Endothelial cell of umbilical vein (primary cell): ENCODE measurements around the gene CSNK1A1. TPM values are rescaled to one million over a fixed set of nuclear protein-coding genes. Genes with fewer than 3 reads are reported as not detected.

Experiments used
- BruUV-seq: library from RNA; stranded (reverse); fragments of 400-500 nt; replicated peaks from 2 replicates; lab custom pipeline; 2021; lab: Mats Ljungman, UMichigan
- CTCF ChIA-PET: fragments of 300-600, 350-600 bp; sonication (Branson Sonifier 250); formaldehyde crosslinking; loops from one replicate; lab custom pipeline; 2021; ENCODE audit warnings: antibody characterized with exemption, inconsistent platforms; lab: Charles Lee
- POLR2A ChIA-PET: fragments of 300-600, 350-600 bp; sonication (Branson Sonifier 250); formaldehyde crosslinking; loops from one replicate; lab custom pipeline; 2021; ENCODE audit warnings: antibody characterized with exemption, inconsistent platforms; lab: Charles Lee
- DNase-seq: peaks from one replicate; pipeline ENCODE4 v3.0.0-alpha.2; 2011; ENCODE audit warnings: low read depth, low spot score
- FAIRE-seq: peaks from 2 replicates; lab custom pipeline; 2011; peaks lifted over from hg19 to GRCh38; lab: Jason Lieb, UNC
- H2AFZ ChIP-seq: 2 replicates; pipeline ENCODE4 v1.6.0; 2012; ENCODE audit warnings: low read depth, low read length, control low read depth, inconsistent platforms
- H3K27ac ChIP-seq: 2 replicates; pipeline ENCODE4 v1.5.1; 2011; ENCODE audit warnings: low read depth, mild to moderate bottlenecking, control low read depth, low read length, moderate library complexity; ENCODE audit not compliant: insufficient read depth
- H3K27me3 ChIP-seq, 2 experiments: 2 replicates each; pipeline versions ENCODE4 v1.6.0 to v1.6.1; 2011; ENCODE audit warnings: low read length in 2 of 2, mixed read lengths in 1 of 2; ENCODE audit not compliant: control insufficient read depth in 2 of 2, insufficient read depth in 2 of 2
- H3K36me3 ChIP-seq, 2 experiments: 2 replicates in 1 of 2; 3 replicates in 1 of 2; pipeline ENCODE4 v1.5.1; 2011; ENCODE audit warnings: low read length in 2 of 2, mild to moderate bottlenecking in 1 of 2, moderate library complexity in 1 of 2; ENCODE audit not compliant: control insufficient read depth in 2 of 2, insufficient read depth in 2 of 2; ENCODE audit errors: extremely low read depth in 1 of 2
- H3K4me1 ChIP-seq: 3 replicates; pipeline ENCODE4 v1.5.1; 2011; ENCODE audit warnings: mild to moderate bottlenecking, low read length; ENCODE audit not compliant: control insufficient read depth, insufficient read depth; ENCODE audit errors: extremely low read depth
- H3K4me2 ChIP-seq: 2 replicates; pipeline ENCODE4 v1.6.1; 2011; ENCODE audit warnings: low read length, control low read depth, mixed read lengths; ENCODE audit not compliant: insufficient read depth
- H3K4me3 ChIP-seq, 3 experiments: fragments of 200-600 bp in 1 of 3; sonication (generic), shearing (Covaris generic) in 1 of 3; replicated peaks in 1 of 3; 2 replicates each; pipeline ENCODE4 v1.5.1; 2011 to 2016; ENCODE audit warnings: control low read depth in 3 of 3, low read length in 3 of 3, mild to moderate bottlenecking in 2 of 3, inconsistent platforms in 1 of 3, low read depth in 1 of 3, moderate library complexity in 1 of 3; ENCODE audit not compliant: insufficient read depth in 1 of 3
- H3K79me2 ChIP-seq: 2 replicates; pipeline ENCODE4 v1.6.0; 2012; ENCODE audit warnings: low read length, inconsistent platforms; ENCODE audit not compliant: control insufficient read depth, insufficient read depth
- H3K9ac ChIP-seq: replicated peaks from 2 replicates; pipeline ENCODE3; 2011; ENCODE audit warnings: low read length, control low read depth; ENCODE audit not compliant: insufficient read depth; ENCODE audit errors: extremely low read depth
- H3K9me1 ChIP-seq: replicated peaks from 3 replicates; pipeline ENCODE4 v1.6.0; 2011; ENCODE audit warnings: mild to moderate bottlenecking, low read length; ENCODE audit not compliant: control insufficient read depth, insufficient read depth; ENCODE audit errors: extremely low read depth
- H3K9me3 ChIP-seq: replicated peaks from 2 replicates; pipeline ENCODE4 v1.5.1; 2012; ENCODE audit warnings: low read length, inconsistent platforms; ENCODE audit not compliant: control insufficient read depth, insufficient read depth
- H4K20me1 ChIP-seq: replicated peaks from 2 replicates; pipeline ENCODE3; 2011; ENCODE audit warnings: mild to moderate bottlenecking, low read length; ENCODE audit not compliant: control insufficient read depth, insufficient read depth; ENCODE audit errors: extremely low read depth
- CTCF ChIP-seq, 2 donors: IDR thresholded peaks; 1 replicate in 1 of 2; 2 replicates in 1 of 2; pipeline ENCODE4 v1.5.1; 2011; ENCODE audit warnings: low read length in 2 of 2, mild to moderate bottlenecking in 2 of 2, moderate library complexity in 2 of 2, control low read depth in 1 of 2, inconsistent platforms in 1 of 2, low read depth in 1 of 2; ENCODE audit not compliant: insufficient read depth in 1 of 2; ENCODE audit errors: extremely low read depth in 1 of 2
- EZH2 ChIP-seq: IDR thresholded peaks from 2 replicates; pipeline ENCODE4 v1.6.1; 2012; ENCODE audit warnings: borderline replicate concordance, low read depth, mild to moderate bottlenecking, moderate library complexity, low read length, inconsistent platforms; ENCODE audit not compliant: severe bottlenecking
- FOS ChIP-seq: IDR thresholded peaks from 2 replicates; pipeline ENCODE4 v1.6.1; 2011; ENCODE audit warnings: mild to moderate bottlenecking, low read length, moderate library complexity, borderline replicate concordance; ENCODE audit not compliant: insufficient read depth
- GATA2 ChIP-seq: IDR thresholded peaks from 2 replicates; pipeline ENCODE4 v1.7.0; 2011; ENCODE audit warnings: low read depth, mild to moderate bottlenecking, moderate library complexity, mixed read lengths, low read length; ENCODE audit not compliant: insufficient read length, insufficient read depth
- MAX ChIP-seq: IDR thresholded peaks from 2 replicates; pipeline ENCODE4 v1.6.1; 2011; ENCODE audit not compliant: insufficient read depth, insufficient read length
- POLR2A ChIP-seq: IDR thresholded peaks from 2 replicates; pipeline ENCODE4 v1.6.1; 2012; ENCODE audit warnings: low read depth, mild to moderate bottlenecking, control low read depth, low read length
- dilution Hi-C: fragments of 300-500 bp; cut with MboI; formaldehyde crosslinking; loops from one replicate; pipeline ENCODE4 v1.15.0; 2019; ENCODE audit warnings: low sequenced_read_pairs; ENCODE audit not compliant: extremely low pct_ligation_motif_present
- intact Hi-C: fragments of 100-400 bp; cut with micrococcal nuclease; formaldehyde crosslinking; loops from one replicate; pipeline ENCODE4 v1.10.0; 2022
- polyA plus RNA-seq, 4 experiments: library from polyadenylated mRNA; depleted of rRNA in 3 of 4; stranded (reverse) in 3 of 4; unstranded in 1 of 4; fragments of >200 nt; gene quantifications; 2 replicates each; pipeline versions ENCODE4 v1.2.1 to v1.2.3, GENCODE V29; 2011 to 2012; ENCODE audit warnings: missing spikeins in 1 of 4
- total RNA-seq: library from RNA; stranded (reverse); gene quantifications from 2 replicates; pipeline ENCODE4 v1.2.3, GENCODE V29; 2021

CSNK1A1 gene
- total and polyA plus RNA-seq, 2 donors (not counting 3 experiments of a cell fraction or from before 2014, with no cell fraction given), result 74.1 to 253 TPM

- Histone ChIP-seq H3K9me1 (no peaks in the 10 kb centered on the region), H2AFZ (no peak overlapping the region), H3K9me3 (no peaks in the 10 kb centered on the region), H3K36me3 (no peaks in the 10 kb centered on the region), H3K4me3 (no peak overlapping the region), H3K27me3 (no peaks in the 10 kb centered on the region), H3K79me2 (no peaks in the 10 kb centered on the region), H4K20me1 (no peaks in the 10 kb centered on the region), H3K9ac (no peak overlapping the region), H3K27ac (no peak overlapping the region), H3K4me1 (peaks cover 29% of the 10 kb centered on the region), H3K4me2 (no peak overlapping the region)
- intact Hi-C loops, result no loop called here
- no TSS peak for BruUV-seq
- DNase-seq, result no peak
- dilution Hi-C loops, result no loop called here
- TF ChIP-seq POLR2A, result no peak
- no peak for TF ChIP-seq GATA2
- TF ChIP-seq CTCF (IDR thresholded peaks at IDR 0.05; ENCODE audit: extremely low read depth in 1 of 2, insufficient read depth in 1 of 2, low read depth in 1 of 2, low read length in 2 of 2), result no peak
- no peak for TF ChIP-seq EZH2
- TF ChIP-seq FOS, result no peak
- TF ChIP-seq MAX, result no peak
- no peak for FAIRE-seq
- ChIA-PET POLR2A (no interaction called here), CTCF (interaction anchor here (5.5 kb wide), 1 partner anchor 33 kb away, joined by 40 read pairs; no protein-coding TSS in a partner anchor)
Observed at GRCh38 chr5:149584121-149584520, 32.9 kb upstream of the CSNK1A1 start.
